Epithelial cell of alveolus of lung (primary cell): ENCODE data around the gene NANOG. TPM values are rescaled to one million over a fixed set of nuclear protein-coding genes. Genes with fewer than 3 reads are reported as not detected.

ENCODE experiments used
- total RNA-seq: library from RNA; depleted of rRNA; stranded (reverse); fragments of >200 nt; gene quantifications from 2 replicates; pipeline ENCODE4 v1.2.1, GENCODE V29; 2015

Gene NANOG
- total RNA-seq = not detected in 2 replicates

DNA sequence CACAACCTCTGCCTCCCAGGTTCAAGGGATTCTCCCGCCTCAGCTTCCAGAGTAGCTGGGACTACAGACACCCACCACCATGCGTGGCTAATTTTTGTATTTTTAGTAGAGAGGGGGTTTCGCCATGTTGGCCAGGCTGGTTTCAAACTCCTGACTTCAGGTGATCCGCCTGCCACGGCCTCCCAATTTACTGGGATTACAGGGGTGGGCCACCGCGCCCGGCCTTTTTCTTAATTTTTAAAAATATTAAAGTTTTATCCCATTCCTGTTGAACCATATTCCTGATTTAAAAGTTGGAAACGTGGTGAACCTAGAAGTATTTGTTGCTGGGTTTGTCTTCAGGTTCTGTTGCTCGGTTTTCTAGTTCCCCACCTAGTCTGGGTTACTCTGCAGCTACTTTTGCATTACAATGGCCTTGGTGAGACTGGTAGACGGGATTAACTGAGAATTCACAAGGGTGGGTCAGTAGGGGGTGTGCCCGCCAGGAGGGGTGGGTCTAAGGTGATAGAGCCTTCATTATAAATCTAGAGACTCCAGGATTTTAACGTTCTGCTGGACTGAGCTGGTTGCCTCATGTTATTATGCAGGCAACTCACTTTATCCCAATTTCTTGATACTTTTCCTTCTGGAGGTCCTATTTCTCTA is at the start of gene NANOG:
NANOG (plus strand) TSS at position 519 of the 645 bp plus-strand sequence. CDS start 213 bp downstream, outside the sequence.

DNA sequence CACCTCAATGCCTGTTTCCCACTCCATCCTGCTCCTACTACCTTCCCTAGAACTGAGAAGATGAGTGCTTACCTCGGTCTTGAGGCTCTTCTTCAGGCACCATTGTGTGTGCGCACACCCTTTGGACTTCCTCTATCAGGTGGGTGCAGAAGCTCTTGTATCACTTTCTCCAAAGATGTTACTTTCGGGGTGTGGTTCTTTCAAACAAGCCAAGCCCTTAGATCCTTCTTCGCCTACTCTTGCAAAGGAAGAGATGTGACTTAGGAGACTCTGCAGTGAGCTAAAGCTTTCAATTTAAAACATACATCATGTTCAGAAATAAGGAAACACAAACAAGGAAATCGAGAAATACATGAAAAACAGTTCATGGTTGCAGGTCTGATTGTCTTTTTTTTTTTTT is 42.0 kb upstream of the NANOG start, which contains the start of gene CLEC4C:
CLEC4C (minus strand) TSS at position 130 of the 400 bp plus-strand sequence; CDS start at position 103, 27 bp downstream.

Other genes with a start within 250 kb of the NANOG start
- gene APOBEC1, start 123.5 kb upstream of the NANOG start, total RNA-seq = not detected in 2 replicates
- gene GDF3, start 93.6 kb upstream of the NANOG start, total RNA-seq = not detected in 2 replicates
- gene DPPA3, start 78.0 kb upstream of the NANOG start, total RNA-seq = not detected in 2 replicates
- not detected in 2 replicates for gene CLEC4C, start 42.0 kb upstream of the NANOG start, total RNA-seq
- not detected in 2 replicates for gene NANOGNB, start 24.2 kb upstream of the NANOG start, total RNA-seq
- 0.26 TPM in 1 of 2 replicates, not detected in the other for gene SLC2A14, start 83.5 kb downstream of the NANOG start, total RNA-seq
- 46.7 and 123 TPM in 2 replicates for gene SLC2A3, start 146.8 kb downstream of the NANOG start, total RNA-seq
- 10.1 and 14.5 TPM in 2 replicates for gene FOXJ2, start 243.3 kb downstream of the NANOG start, total RNA-seq